Testis (tissue), 2 donors: ENCODE results near the gene ANAPC4.

Source experiments
- POLR2A ChIP-seq: fragments of 450-650 bp; IDR thresholded peaks from one replicate; pipeline ENCODE4 v1.6.1; 2017; ENCODE audit warnings: antibody characterized with exemption, mild to moderate bottlenecking, moderate library complexity
- TF ChIP-seq, protein P1 (sequence below), 3 experiments: fragments of 450-650 bp in 2 of 3; fragments of 200-600 bp in 1 of 3; sonication (generic) in 1 of 3; IDR thresholded peaks; one replicate each; pipeline ENCODE4 v1.5.1; 2016 to 2019; ENCODE audit warnings: antibody characterized with exemption in 3 of 3, mild to moderate bottlenecking in 2 of 3, moderate library complexity in 1 of 3

DNA sequence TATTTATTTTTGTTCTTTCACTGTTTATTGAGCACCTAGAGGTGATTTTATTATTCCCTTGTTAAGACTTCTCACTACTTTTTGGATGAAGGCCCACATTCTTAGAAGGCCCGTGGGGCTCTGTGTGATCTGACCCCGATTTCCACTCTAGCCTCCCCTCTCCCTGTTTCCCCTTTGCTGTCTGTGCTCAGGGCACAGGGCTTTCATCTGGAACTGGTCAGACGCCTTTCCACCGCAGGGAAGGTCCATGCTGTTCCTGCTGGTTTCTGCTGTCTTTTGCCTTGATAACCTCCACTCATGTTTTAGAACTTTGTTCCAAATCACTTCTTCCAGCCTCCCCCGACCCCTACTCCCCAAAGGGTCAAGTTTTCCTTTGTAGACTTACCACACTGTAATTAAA, 31.3 kb upstream of the ANAPC4 start:
- TF ChIP-seq, protein P1, sequence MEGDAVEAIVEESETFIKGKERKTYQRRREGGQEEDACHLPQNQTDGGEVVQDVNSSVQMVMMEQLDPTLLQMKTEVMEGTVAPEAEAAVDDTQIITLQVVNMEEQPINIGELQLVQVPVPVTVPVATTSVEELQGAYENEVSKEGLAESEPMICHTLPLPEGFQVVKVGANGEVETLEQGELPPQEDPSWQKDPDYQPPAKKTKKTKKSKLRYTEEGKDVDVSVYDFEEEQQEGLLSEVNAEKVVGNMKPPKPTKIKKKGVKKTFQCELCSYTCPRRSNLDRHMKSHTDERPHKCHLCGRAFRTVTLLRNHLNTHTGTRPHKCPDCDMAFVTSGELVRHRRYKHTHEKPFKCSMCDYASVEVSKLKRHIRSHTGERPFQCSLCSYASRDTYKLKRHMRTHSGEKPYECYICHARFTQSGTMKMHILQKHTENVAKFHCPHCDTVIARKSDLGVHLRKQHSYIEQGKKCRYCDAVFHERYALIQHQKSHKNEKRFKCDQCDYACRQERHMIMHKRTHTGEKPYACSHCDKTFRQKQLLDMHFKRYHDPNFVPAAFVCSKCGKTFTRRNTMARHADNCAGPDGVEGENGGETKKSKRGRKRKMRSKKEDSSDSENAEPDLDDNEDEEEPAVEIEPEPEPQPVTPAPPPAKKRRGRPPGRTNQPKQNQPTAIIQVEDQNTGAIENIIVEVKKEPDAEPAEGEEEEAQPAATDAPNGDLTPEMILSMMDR (IDR thresholded peaks at IDR 0.05): no peak
- no peak for TF ChIP-seq POLR2A
